ENCODE results near the gene TRIP4. TPM values are rescaled to one million over a fixed set of nuclear protein-coding genes. Genes with fewer than 3 reads are reported as not detected.

TRIP4 gene
- total and polyA plus RNA-seq, 2 of the 8 experiments (the other 6 are each of a cell fraction or from before 2014, with no cell fraction given): 6.2 to 18.9 TPM

GRCh38 chr15:64412216-64412615, 24.6 kb downstream of the TRIP4 start (continued):
- TF ChIP-seq CHD7 (IDR thresholded peaks at IDR 0.05; ENCODE audit: insufficient replicate concordance, low read length) (no peak), TCF12 (IDR thresholded peaks at IDR 0.05; ENCODE audit: low read depth, low read length) (no peak), KDM1A (IDR thresholded peaks at IDR 0.05; ENCODE audit: borderline replicate concordance, low read length) (no peak), SIRT6 (IDR thresholded peaks at IDR 0.05; ENCODE audit: low read length) (no peak), RXRA (IDR thresholded peaks at IDR 0.05; ENCODE audit: insufficient read depth, low read depth, low read length) (no peak), TEAD4 (IDR thresholded peaks at IDR 0.05; ENCODE audit: low read depth, low read length) (no peak), BCL11A (IDR thresholded peaks at IDR 0.05; ENCODE audit: low read depth in 2 of 2, low read length in 2 of 2) (no peak), ASH2L (IDR thresholded peaks at IDR 0.05; ENCODE audit: low read length) (no peak), RAD21 (IDR thresholded peaks at IDR 0.05 in 1 of 2, conservative IDR thresholded peaks at IDR 0.05 in 1 of 2; ENCODE audit: low read depth in 2 of 2, low read length in 2 of 2) (no peak)
- TF ChIP-seq, protein P1, sequence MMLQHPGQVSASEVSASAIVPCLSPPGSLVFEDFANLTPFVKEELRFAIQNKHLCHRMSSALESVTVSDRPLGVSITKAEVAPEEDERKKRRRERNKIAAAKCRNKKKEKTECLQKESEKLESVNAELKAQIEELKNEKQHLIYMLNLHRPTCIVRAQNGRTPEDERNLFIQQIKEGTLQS (IDR thresholded peaks at IDR 0.05; ENCODE audit: insufficient read depth, low read depth, low read length): no peak
